ENCODE data around the gene IMMP2L. TPM values are rescaled to one million over a fixed set of nuclear protein-coding genes. Genes with fewer than 3 reads are reported as not detected.

Gene IMMP2L
- total RNA-seq, 3 donors from 2014 or later (not counting 1 experiment from before 2014, with no cell fraction given), result 6.9 to 9.2 (median 8.7) TPM

DNA sequence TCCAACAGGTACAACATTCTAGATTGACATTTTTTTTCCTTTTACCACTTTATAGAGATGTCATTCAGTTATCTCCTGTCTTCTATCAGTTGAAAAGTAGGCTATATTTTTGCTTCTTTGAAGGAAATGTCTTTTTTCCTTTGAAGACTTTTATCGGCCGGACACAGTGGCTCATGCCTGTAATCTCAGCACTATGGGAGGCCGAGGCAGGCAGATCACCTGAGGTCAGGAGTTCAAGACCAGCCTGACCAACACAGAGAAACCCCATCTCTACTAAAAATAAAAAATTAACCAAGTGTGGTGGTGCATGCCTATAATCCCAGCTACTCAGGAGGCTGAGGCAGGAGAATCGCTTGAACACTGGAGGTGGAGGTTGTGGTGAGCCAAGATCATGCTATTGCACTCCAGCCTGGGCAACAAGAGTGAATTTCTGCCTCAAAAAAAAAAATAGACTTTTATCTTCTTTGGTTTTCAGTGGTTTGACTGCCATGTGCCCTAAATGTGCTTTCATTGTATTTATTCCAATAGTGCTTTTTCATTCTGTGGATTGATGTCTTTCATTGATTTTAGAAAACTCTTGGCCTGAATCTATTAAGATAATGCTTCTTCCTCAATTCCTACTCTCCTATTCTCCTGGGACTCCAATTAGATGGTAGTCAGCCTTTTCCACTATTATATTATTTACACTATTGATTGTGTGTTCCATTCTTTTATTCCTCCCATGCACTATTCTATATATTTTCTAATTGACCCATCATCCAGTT, 84.6 kb downstream of the IMMP2L start:
- WGBS (ENCODE audit: insufficient coverage), result 96% methylated on average over 4 of the region's 4 CpGs
- Histone ChIP-seq H3K36me3 (ENCODE audit: control insufficient read depth, insufficient read depth, low read length) (no peaks in the 10 kb centered on the region), H3K4me3 (ENCODE audit: low read length) (no peak overlapping the region), H3K4me1 (ENCODE audit: control insufficient read depth, insufficient read depth, low read length) (no peaks in the 10 kb centered on the region), H3K27me3 (ENCODE audit: control insufficient read depth, insufficient read depth, low read length) (no peaks in the 10 kb centered on the region), H3K27ac (ENCODE audit: low read length) (no peak overlapping the region), H3K9me3 (ENCODE audit: control insufficient read depth, insufficient read depth, low read length) (no peaks in the 10 kb centered on the region)
- H3K27me3 Mint-ChIP-seq (ENCODE audit: low read depth in 2 of 2), result no peaks in the 10 kb centered on the region
- TF ChIP-seq, protein P1, sequence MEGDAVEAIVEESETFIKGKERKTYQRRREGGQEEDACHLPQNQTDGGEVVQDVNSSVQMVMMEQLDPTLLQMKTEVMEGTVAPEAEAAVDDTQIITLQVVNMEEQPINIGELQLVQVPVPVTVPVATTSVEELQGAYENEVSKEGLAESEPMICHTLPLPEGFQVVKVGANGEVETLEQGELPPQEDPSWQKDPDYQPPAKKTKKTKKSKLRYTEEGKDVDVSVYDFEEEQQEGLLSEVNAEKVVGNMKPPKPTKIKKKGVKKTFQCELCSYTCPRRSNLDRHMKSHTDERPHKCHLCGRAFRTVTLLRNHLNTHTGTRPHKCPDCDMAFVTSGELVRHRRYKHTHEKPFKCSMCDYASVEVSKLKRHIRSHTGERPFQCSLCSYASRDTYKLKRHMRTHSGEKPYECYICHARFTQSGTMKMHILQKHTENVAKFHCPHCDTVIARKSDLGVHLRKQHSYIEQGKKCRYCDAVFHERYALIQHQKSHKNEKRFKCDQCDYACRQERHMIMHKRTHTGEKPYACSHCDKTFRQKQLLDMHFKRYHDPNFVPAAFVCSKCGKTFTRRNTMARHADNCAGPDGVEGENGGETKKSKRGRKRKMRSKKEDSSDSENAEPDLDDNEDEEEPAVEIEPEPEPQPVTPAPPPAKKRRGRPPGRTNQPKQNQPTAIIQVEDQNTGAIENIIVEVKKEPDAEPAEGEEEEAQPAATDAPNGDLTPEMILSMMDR (IDR thresholded peaks at IDR 0.05), result no peak
- H3K9me3 Mint-ChIP-seq, result peaks cover 2 to 3% of the 10 kb centered on the region in 2 donors
- ATAC-seq, result no peak
- H3K36me3 Mint-ChIP-seq, result no peaks in the 10 kb centered on the region
- H3K4me1 Mint-ChIP-seq, result no peaks in the 10 kb centered on the region
- intact Hi-C loops (cut with micrococcal nuclease), result no loop called here
- H3K27ac Mint-ChIP-seq, result no peak overlapping the region
- H3K4me3 Mint-ChIP-seq, result no peak overlapping the region
- no peak for DNase-seq

DNA sequence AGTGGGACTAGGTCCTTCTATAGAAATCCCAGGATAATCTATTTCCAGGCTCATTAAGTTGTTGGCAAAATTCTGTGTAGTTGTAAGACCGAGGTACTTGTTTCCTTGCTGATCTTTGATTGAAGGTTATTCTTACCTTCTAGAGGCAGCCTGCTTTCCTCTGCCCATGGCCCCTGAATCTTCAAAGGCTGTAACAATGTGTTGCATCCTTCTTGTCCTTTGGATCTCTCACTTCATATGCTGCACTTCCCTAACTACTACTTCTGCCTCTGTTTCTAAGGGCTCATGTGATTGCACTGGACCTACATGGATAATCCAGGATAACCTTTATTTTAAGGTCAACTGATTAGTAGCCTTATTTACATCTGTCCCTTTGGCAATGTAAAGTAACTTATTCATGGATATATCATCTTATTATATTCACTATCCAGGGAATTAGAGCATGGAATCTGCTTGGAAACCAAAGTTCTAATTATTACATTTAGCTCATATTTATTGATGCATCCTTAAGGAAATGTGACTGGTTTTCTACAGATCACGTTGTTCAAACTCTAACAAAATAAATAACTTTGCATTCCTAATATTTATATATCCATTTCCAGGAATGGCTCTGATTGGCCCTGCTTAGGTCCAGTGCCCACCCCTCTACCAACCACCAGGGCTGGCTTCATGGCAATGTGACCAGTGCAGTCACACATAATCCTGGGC, 85.6 kb downstream of the IMMP2L start:
- Histone ChIP-seq H3K4me3 (ENCODE audit: low read length) (no peak overlapping the region), H3K36me3 (ENCODE audit: control insufficient read depth, insufficient read depth, low read length) (no peaks in the 10 kb centered on the region), H3K27ac (ENCODE audit: low read length) (no peak overlapping the region), H3K9me3 (ENCODE audit: control insufficient read depth, insufficient read depth, low read length) (no peaks in the 10 kb centered on the region), H3K4me1 (ENCODE audit: control insufficient read depth, insufficient read depth, low read length) (no peaks in the 10 kb centered on the region), H3K27me3 (ENCODE audit: control insufficient read depth, insufficient read depth, low read length) (no peaks in the 10 kb centered on the region)
- WGBS (ENCODE audit: insufficient coverage), result 97% methylated on average over 2 of the region's 2 CpGs
- H3K36me3 Mint-ChIP-seq, result no peaks in the 10 kb centered on the region
- H3K4me1 Mint-ChIP-seq, result no peaks in the 10 kb centered on the region
- H3K9me3 Mint-ChIP-seq, result peaks cover 2 to 3% of the 10 kb centered on the region in 2 donors
- no peak overlapping the region for H3K27ac Mint-ChIP-seq
- no peak for DNase-seq
- TF ChIP-seq, protein P1 (IDR thresholded peaks at IDR 0.05), result no peak
- H3K27me3 Mint-ChIP-seq (ENCODE audit: low read depth in 2 of 2), result no peaks in the 10 kb centered on the region
- ATAC-seq, result no peak
- no peak overlapping the region for H3K4me3 Mint-ChIP-seq
- intact Hi-C loops (cut with micrococcal nuclease), result no loop called here

DNA sequence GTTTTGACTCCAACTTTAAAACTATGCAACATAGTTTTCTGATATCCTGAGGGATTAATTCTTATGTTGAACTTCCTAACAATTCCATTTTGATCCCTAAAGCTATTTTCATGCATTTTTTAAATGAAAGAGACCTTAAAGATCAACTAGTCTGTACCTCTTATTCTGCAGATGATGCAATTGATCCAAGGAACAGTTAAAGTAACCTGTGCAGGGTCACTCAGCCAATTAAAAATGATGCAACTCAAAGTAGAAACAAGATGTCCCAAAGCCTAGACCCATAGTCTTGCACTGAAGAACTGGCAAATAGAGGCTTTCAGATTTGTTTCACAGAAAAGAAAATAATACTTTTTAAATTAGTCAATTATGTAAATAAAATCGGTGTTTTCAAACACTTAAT, 86.3 kb downstream of the IMMP2L start:
- Histone ChIP-seq H3K4me1 (ENCODE audit: control insufficient read depth, insufficient read depth, low read length) (no peaks in the 10 kb centered on the region), H3K9me3 (ENCODE audit: control insufficient read depth, insufficient read depth, low read length) (no peaks in the 10 kb centered on the region), H3K4me3 (ENCODE audit: low read length) (no peak overlapping the region), H3K27me3 (ENCODE audit: control insufficient read depth, insufficient read depth, low read length) (no peaks in the 10 kb centered on the region), H3K27ac (ENCODE audit: low read length) (no peak overlapping the region), H3K36me3 (ENCODE audit: control insufficient read depth, insufficient read depth, low read length) (no peaks in the 10 kb centered on the region)
- H3K4me3 Mint-ChIP-seq, result no peak overlapping the region
- intact Hi-C loops (cut with micrococcal nuclease), result no loop called here
- no peaks in the 10 kb centered on the region for H3K4me1 Mint-ChIP-seq
- no CpG with 5 or more reads among the region's 1 CpG for WGBS (ENCODE audit: insufficient coverage)
- no peaks in the 10 kb centered on the region for H3K27me3 Mint-ChIP-seq (ENCODE audit: low read depth in 2 of 2)
- no peaks in the 10 kb centered on the region for H3K36me3 Mint-ChIP-seq
- ATAC-seq, result no peak
- DNase-seq, result no peak
- H3K9me3 Mint-ChIP-seq, result peaks cover 2 to 5% of the 10 kb centered on the region in 2 donors
- TF ChIP-seq, protein P1 (IDR thresholded peaks at IDR 0.05), result no peak
- no peak overlapping the region for H3K27ac Mint-ChIP-seq
